Fibroblast of villous mesenchyme (primary cell): ENCODE measurements around the gene NIPAL3. TPM values are rescaled to one million over a fixed set of nuclear protein-coding genes. Genes with fewer than 3 reads are reported as not detected.
A peak's percentile ranks its signal among the peaks of the same experiment; 100 is the strongest.

ENCODE experiments used
- DNase-seq: peaks from one replicate; pipeline ENCODE4 v3.0.0-alpha.2; 2010; ENCODE audit warnings: low read depth
- H3K4me3 ChIP-seq: 2 replicates; pipeline ENCODE4 v1.5.1; 2011; ENCODE audit warnings: low read depth, mild to moderate bottlenecking, low read length
- CTCF ChIP-seq: IDR thresholded peaks from 2 replicates; pipeline ENCODE4 v1.5.1; 2012; ENCODE audit warnings: low read depth, mild to moderate bottlenecking, low read length; ENCODE audit not compliant: insufficient read depth
- total RNA-seq: library from RNA; depleted of rRNA; stranded (reverse); fragments of >200 nt; gene quantifications from 2 replicates; pipeline ENCODE4 v1.2.3, GENCODE V29; 2012

The NIPAL3 gene
- total RNA-seq, 1 donor = 81.2 TPM

DNA sequence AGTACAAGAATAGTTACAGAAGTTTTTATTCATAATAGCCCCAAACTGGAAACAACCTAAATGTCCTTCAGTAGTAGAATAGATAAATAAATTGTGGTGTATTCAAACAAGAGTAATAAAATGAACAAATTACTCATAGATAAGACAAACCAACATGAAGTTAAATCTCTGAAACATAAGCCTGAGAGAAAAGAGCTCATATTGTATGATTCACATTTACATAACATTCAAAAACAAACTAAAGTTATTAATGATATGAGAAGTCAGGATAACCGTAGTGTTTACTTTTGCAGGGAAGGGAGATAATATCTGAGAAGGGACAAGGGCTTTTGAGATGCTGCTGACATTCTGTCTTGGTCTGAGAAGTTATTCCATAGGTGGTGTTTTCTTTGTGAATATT, 15.5 kb upstream of the NIPAL3 start:
- DNase-seq = no peak
- TF ChIP-seq CTCF = no peak
- H3K4me3 ChIP-seq = no peak overlapping the region

DNA sequence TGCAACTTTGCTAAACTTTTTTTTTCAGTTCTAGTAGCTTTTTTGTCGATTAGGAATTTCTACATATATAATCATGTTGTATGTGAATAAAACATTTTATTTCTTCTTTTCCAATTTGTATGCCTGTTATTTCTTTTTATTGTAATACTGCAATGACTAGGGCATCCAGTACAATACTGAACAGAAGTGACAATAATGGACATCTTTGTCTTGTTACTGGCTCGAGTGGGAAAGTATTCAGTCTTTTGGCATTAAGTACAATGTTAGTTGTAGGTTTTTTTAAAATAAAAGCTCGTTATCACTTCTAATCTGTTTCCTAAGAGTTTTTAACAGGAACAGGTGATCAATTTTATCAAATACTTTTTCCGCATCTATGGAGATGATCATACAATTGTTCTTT, 11.8 kb upstream of the NIPAL3 start:
- no peak for DNase-seq
- no peak for TF ChIP-seq CTCF

DNA sequence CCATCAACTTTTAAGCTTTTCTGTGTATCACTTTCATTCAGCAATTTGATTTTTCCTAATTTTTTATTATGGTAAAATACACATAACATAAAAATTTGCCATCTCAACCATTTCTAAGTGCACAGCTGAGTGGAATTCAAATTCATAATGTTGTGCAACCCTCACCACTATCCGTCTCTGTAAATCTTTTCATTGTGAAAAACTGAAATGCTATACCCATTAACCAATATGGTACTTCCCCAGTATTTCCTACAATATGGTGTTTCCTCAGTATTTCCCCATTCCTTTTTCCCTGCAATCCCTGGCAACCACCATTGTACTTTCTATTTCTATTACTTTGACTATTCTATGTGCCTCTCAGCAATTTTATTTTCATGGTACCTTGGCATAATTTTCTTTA, 8.8 kb upstream of the NIPAL3 start:
- TF ChIP-seq CTCF = no peak
- H3K4me3 ChIP-seq = no peak overlapping the region
- DNase-seq = no peak

More for the DNA sequence above, 11.8 kb upstream of the NIPAL3 start:
- no peak overlapping the region for H3K4me3 ChIP-seq

DNA sequence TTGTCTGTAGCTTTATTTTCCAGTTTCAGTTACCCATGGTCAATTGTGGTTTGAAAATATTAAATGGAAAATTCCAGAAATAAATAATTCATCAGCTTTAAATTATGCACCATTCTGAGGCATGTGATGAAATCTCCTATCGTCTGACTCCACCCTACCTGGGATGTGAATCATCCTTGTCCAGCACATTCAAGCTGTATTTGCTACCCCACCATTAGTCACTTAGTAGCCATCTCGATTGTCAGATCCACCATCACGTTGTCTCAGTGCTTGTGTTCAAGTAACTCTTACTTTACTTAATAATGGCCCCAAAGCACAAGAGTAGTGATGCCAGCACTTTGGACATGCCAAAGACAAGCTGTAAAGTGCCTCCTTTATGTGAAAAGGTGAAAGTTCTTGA, 6.1 kb upstream of the NIPAL3 start:
- H3K4me3 ChIP-seq = no peak overlapping the region
- no peak for TF ChIP-seq CTCF
- peak; percentile 59 for DNase-seq

GRCh38 chr1:24410750-24411149, 4.9 kb upstream of the NIPAL3 start:
- no peak for TF ChIP-seq CTCF
- no peak for DNase-seq
- no peak overlapping the region for H3K4me3 ChIP-seq

GRCh38 chr1:24411963-24412362, 3.6 kb upstream of the NIPAL3 start:
- no peak overlapping the region for H3K4me3 ChIP-seq
- no peak for TF ChIP-seq CTCF
- DNase-seq = no peak

GRCh38 chr1:24412408-24412807, 3.2 kb upstream of the NIPAL3 start:
- no peak for TF ChIP-seq CTCF
- no peak for DNase-seq
- no peak overlapping the region for H3K4me3 ChIP-seq
